ENCODE data around the gene SORCS2.

SORCS2 gene

GRCh38 chr4:7760706-7761105 lies 568.4 kb downstream of the SORCS2 start:
- H3K4me1 ChIP-seq (ENCODE audit: control insufficient read depth, insufficient read depth, low read length): no peaks in the 10 kb centered on the region; the same call in 1 of the 2 replicates
- H3K27ac ChIP-seq (ENCODE audit: low read depth, low read length): no peak overlapping the region
- no peaks in the 10 kb centered on the region for H3K27me3 ChIP-seq (ENCODE audit: control insufficient read depth, insufficient read depth, low read length)
- no peak overlapping the region for H3K9ac ChIP-seq (ENCODE audit: low read depth, low read length)
- no peaks in the 10 kb centered on the region for H3K9me3 ChIP-seq (ENCODE audit: control insufficient read depth, insufficient read depth, low read length)
- H3K4me3 ChIP-seq (ENCODE audit: low read depth, low read length): no peak overlapping the region
- H3K36me3 ChIP-seq (ENCODE audit: control insufficient read depth, insufficient read depth, low read length): peaks cover 15% of the 10 kb centered on the region; the same call in 1 of the 2 replicates

GRCh38 chr4:7761312-7761711 lies 569.0 kb downstream of the SORCS2 start:
- Histone ChIP-seq H3K9ac (ENCODE audit: low read depth, low read length) (no peak overlapping the region), H3K4me3 (ENCODE audit: low read depth, low read length) (no peak overlapping the region), H3K27me3 (ENCODE audit: control insufficient read depth, insufficient read depth, low read length) (no peaks in the 10 kb centered on the region), H3K27ac (ENCODE audit: low read depth, low read length) (no peak overlapping the region), H3K36me3 (ENCODE audit: control insufficient read depth, insufficient read depth, low read length) (peaks cover 15% of the 10 kb centered on the region; the same call in 1 of the 2 replicates), H3K9me3 (ENCODE audit: control insufficient read depth, insufficient read depth, low read length) (no peaks in the 10 kb centered on the region), H3K4me1 (ENCODE audit: control insufficient read depth, insufficient read depth, low read length) (no peaks in the 10 kb centered on the region; the same call in 1 of the 2 replicates)

- peaks cover 15% of the 10 kb centered on the region for H3K36me3 ChIP-seq (ENCODE audit: control insufficient read depth, insufficient read depth, low read length)
- H3K27ac ChIP-seq (ENCODE audit: low read depth, low read length): no peak overlapping the region
- H3K4me1 ChIP-seq (ENCODE audit: control insufficient read depth, insufficient read depth, low read length): no peaks in the 10 kb centered on the region; the same call in 1 of the 2 replicates
- no peaks in the 10 kb centered on the region for H3K9me3 ChIP-seq (ENCODE audit: control insufficient read depth, insufficient read depth, low read length)
- no peak overlapping the region for H3K4me3 ChIP-seq (ENCODE audit: low read depth, low read length)
- H3K27me3 ChIP-seq (ENCODE audit: control insufficient read depth, insufficient read depth, low read length): no peaks in the 10 kb centered on the region
- no peak overlapping the region for H3K9ac ChIP-seq (ENCODE audit: low read depth, low read length)
These were observed 569.4 kb downstream of the SORCS2 start for GRCh38 chr4:7761720-7762119.

- H3K4me1 ChIP-seq (ENCODE audit: control insufficient read depth, insufficient read depth, low read length): no peaks in the 10 kb centered on the region; the same call in 1 of the 2 replicates
- no peaks in the 10 kb centered on the region for H3K27me3 ChIP-seq (ENCODE audit: control insufficient read depth, insufficient read depth, low read length)
- no peaks in the 10 kb centered on the region for H3K9me3 ChIP-seq (ENCODE audit: control insufficient read depth, insufficient read depth, low read length)
- H3K9ac ChIP-seq (ENCODE audit: low read depth, low read length): no peak overlapping the region
- H3K27ac ChIP-seq (ENCODE audit: low read depth, low read length): no peak overlapping the region
- H3K4me3 ChIP-seq (ENCODE audit: low read depth, low read length): no peak overlapping the region
- peaks cover 18% of the 10 kb centered on the region for H3K36me3 ChIP-seq (ENCODE audit: control insufficient read depth, insufficient read depth, low read length)
These were observed 570.2 kb downstream of the SORCS2 start for GRCh38 chr4:7762376-7763030.

GRCh38 chr4:7763106-7763505 lies 570.8 kb downstream of the SORCS2 start:
- Histone ChIP-seq H3K4me3 (ENCODE audit: low read depth, low read length) (no peak overlapping the region), H3K27me3 (ENCODE audit: control insufficient read depth, insufficient read depth, low read length) (no peaks in the 10 kb centered on the region), H3K9me3 (ENCODE audit: control insufficient read depth, insufficient read depth, low read length) (no peaks in the 10 kb centered on the region), H3K4me1 (ENCODE audit: control insufficient read depth, insufficient read depth, low read length) (no peaks in the 10 kb centered on the region), H3K9ac (ENCODE audit: low read depth, low read length) (no peak overlapping the region), H3K36me3 (ENCODE audit: control insufficient read depth, insufficient read depth, low read length) (peaks cover 23% of the 10 kb centered on the region), H3K27ac (ENCODE audit: low read depth, low read length) (no peak overlapping the region)

- Histone ChIP-seq H3K4me1 (ENCODE audit: control insufficient read depth, insufficient read depth, low read length) (no peaks in the 10 kb centered on the region), H3K27me3 (ENCODE audit: control insufficient read depth, insufficient read depth, low read length) (no peaks in the 10 kb centered on the region), H3K9me3 (ENCODE audit: control insufficient read depth, insufficient read depth, low read length) (no peaks in the 10 kb centered on the region), H3K27ac (ENCODE audit: low read depth, low read length) (no peak overlapping the region), H3K4me3 (ENCODE audit: low read depth, low read length) (no peak overlapping the region), H3K36me3 (ENCODE audit: control insufficient read depth, insufficient read depth, low read length) (peaks cover 27% of the 10 kb centered on the region), H3K9ac (ENCODE audit: low read depth, low read length) (no peak overlapping the region)
These were observed 571.5 kb downstream of the SORCS2 start for GRCh38 chr4:7763788-7764187.

GRCh38 chr4:7764466-7764865 lies 572.1 kb downstream of the SORCS2 start:
- Histone ChIP-seq H3K4me1 (ENCODE audit: control insufficient read depth, insufficient read depth, low read length) (no peaks in the 10 kb centered on the region), H3K4me3 (ENCODE audit: low read depth, low read length) (no peak overlapping the region), H3K27me3 (ENCODE audit: control insufficient read depth, insufficient read depth, low read length) (no peaks in the 10 kb centered on the region), H3K9me3 (ENCODE audit: control insufficient read depth, insufficient read depth, low read length) (no peaks in the 10 kb centered on the region), H3K9ac (ENCODE audit: low read depth, low read length) (no peak overlapping the region), H3K36me3 (ENCODE audit: control insufficient read depth, insufficient read depth, low read length) (peaks cover 27% of the 10 kb centered on the region), H3K27ac (ENCODE audit: low read depth, low read length) (no peak overlapping the region)

GRCh38 chr4:7765666-7766065 lies 573.3 kb downstream of the SORCS2 start:
- Histone ChIP-seq H3K4me1 (ENCODE audit: control insufficient read depth, insufficient read depth, low read length) (no peaks in the 10 kb centered on the region), H3K27me3 (ENCODE audit: control insufficient read depth, insufficient read depth, low read length) (no peaks in the 10 kb centered on the region), H3K36me3 (ENCODE audit: control insufficient read depth, insufficient read depth, low read length) (peaks cover 27% of the 10 kb centered on the region), H3K27ac (ENCODE audit: low read depth, low read length) (no peak overlapping the region), H3K9ac (ENCODE audit: low read depth, low read length) (no peak overlapping the region), H3K4me3 (ENCODE audit: low read depth, low read length) (no peak overlapping the region), H3K9me3 (ENCODE audit: control insufficient read depth, insufficient read depth, low read length) (no peaks in the 10 kb centered on the region)

GRCh38 chr4:7766086-7766485 lies 573.7 kb downstream of the SORCS2 start:
- no peaks in the 10 kb centered on the region for H3K27me3 ChIP-seq (ENCODE audit: control insufficient read depth, insufficient read depth, low read length)
- no peak overlapping the region for H3K27ac ChIP-seq (ENCODE audit: low read depth, low read length)
- H3K9ac ChIP-seq (ENCODE audit: low read depth, low read length): no peak overlapping the region
- H3K4me1 ChIP-seq (ENCODE audit: control insufficient read depth, insufficient read depth, low read length): no peaks in the 10 kb centered on the region
- H3K36me3 ChIP-seq (ENCODE audit: control insufficient read depth, insufficient read depth, low read length): peaks cover 27% of the 10 kb centered on the region
- H3K4me3 ChIP-seq (ENCODE audit: low read depth, low read length): no peak overlapping the region
- no peaks in the 10 kb centered on the region for H3K9me3 ChIP-seq (ENCODE audit: control insufficient read depth, insufficient read depth, low read length)

GRCh38 chr4:7766661-7767345 lies 574.5 kb downstream of the SORCS2 start:
- H3K9ac ChIP-seq (ENCODE audit: low read depth, low read length): no peak overlapping the region
- peaks cover 32% of the 10 kb centered on the region for H3K36me3 ChIP-seq (ENCODE audit: control insufficient read depth, insufficient read depth, low read length)
- no peak overlapping the region for H3K27ac ChIP-seq (ENCODE audit: low read depth, low read length)

GRCh38 chr4:7767526-7767925 lies 575.2 kb downstream of the SORCS2 start:
- H3K27me3 ChIP-seq (ENCODE audit: control insufficient read depth, insufficient read depth, low read length): no peaks in the 10 kb centered on the region
- no peaks in the 10 kb centered on the region for H3K9me3 ChIP-seq (ENCODE audit: control insufficient read depth, insufficient read depth, low read length)
- H3K36me3 ChIP-seq (ENCODE audit: control insufficient read depth, insufficient read depth, low read length): peaks cover 39% of the 10 kb centered on the region
- no peak overlapping the region for H3K27ac ChIP-seq (ENCODE audit: low read depth, low read length)
- H3K9ac ChIP-seq (ENCODE audit: low read depth, low read length): no peak overlapping the region
- H3K4me1 ChIP-seq (ENCODE audit: control insufficient read depth, insufficient read depth, low read length): no peaks in the 10 kb centered on the region
- no peak overlapping the region for H3K4me3 ChIP-seq (ENCODE audit: low read depth, low read length)

More at GRCh38 chr4:7766661-7767345, 574.5 kb downstream of the SORCS2 start:
- Histone ChIP-seq H3K4me3 (ENCODE audit: low read depth, low read length) (no peak overlapping the region), H3K27me3 (ENCODE audit: control insufficient read depth, insufficient read depth, low read length) (no peaks in the 10 kb centered on the region), H3K4me1 (ENCODE audit: control insufficient read depth, insufficient read depth, low read length) (no peaks in the 10 kb centered on the region), H3K9me3 (ENCODE audit: control insufficient read depth, insufficient read depth, low read length) (no peaks in the 10 kb centered on the region)

All from HUES48 (cell line).